Articular chondrocyte of knee joint (primary cell): ENCODE measurements around the gene ACSL1. TPM values are rescaled to one million over a fixed set of nuclear protein-coding genes. Genes with fewer than 3 reads are reported as not detected.

ENCODE experiments used
- small RNA-seq: library from RNA; depleted of rRNA; stranded (forward); fragments of <200 nt; gene quantifications from one replicate; pipeline ENCODE3, GENCODE V24; 2012
- total RNA-seq: library from RNA; depleted of rRNA; stranded (reverse); fragments of >200 nt; gene quantifications from 2 replicates; pipeline ENCODE4 v1.2.3, GENCODE V29; 2012

ACSL1 gene
- total RNA-seq: 27.0 and 31.5 TPM in 2 replicates

DNA sequence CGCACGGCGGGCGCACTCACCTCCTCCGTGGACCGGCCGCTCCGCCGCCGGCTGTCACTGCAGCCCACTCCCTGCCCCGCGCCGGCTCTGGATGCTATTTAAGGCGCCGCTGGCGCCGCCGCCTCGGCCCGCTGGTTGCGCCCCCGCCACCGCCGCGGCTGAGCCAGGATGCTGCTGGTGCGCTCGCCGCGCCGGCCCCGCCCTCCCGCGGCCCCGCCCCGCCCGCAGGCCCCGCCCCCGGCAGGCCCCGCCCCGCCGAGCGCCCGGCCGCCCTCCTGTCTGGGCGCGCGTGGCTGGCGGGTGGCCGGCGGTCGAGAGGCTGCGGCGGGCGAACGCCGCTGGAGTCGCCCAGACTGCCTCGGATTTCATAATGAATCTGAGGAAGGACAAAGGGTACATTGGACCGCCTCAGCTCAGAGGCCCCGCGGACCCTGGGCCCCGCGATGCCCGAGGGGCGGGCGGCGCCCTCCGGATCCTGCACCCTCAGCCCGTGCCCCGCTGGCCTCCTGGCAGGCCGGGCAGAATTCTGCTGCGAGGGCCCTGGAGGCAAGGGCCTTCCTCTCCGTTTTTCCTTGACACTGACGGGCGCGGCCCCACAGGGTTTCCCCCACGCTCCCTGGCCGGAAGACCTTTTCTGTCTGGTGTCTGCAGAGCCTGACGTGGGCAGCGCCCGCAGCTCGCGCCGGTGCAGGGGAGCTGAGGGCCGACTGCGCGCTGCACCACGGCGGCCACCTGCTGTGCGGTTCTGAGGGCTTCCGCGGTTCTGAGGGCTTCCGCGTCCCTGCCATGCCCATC, at the start of gene ACSL1:
Gene ACSL1 (minus strand): TSS at position 73 of the 795 bp plus-strand sequence. CDS start 22,454 bp downstream, outside the sequence.

DNA sequence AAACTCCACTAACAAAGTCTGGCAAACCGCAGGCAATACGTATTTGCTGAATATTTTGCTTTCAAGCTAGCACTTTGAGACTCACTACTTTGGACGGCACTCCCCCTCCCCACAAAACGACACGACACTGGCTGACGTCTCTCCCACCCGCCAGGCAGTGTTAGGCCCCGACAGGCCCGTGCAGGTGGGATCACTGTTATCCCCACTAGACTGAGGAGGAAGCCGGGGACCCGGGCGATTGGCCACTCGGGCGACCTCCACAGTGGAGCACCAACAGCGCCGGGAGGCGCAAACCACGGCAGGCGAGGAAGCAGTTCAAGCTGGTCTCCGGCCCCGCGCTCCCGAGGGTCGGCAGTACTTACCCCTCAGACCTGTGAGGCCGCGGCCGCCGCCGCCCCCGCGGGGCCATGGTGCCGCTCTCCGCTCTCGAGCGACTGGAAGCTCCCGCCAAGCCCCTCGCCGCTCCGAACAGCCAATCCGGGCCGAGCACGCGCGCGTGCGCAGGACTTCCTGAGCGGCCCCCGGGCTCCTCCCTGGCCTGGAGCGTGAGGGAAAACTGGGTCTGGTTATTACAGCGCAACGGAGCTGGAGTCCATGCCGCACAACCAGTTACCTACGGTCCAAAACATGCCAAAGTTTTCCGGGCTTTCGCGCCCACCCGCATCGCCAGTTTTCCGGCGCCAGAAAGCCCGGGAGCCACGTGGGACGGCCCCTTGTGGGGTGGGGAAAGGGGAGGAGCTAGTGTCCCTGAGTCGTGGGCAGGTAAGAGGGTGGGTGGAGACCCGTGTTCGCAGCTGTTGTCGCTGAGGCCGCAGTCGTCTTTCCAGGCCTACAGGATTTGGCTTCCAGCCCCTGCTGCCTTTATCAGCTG, 91.9 kb downstream of the ACSL1 start, which contains the start of gene CENPU:
Gene CENPU (minus strand): TSS at position 443 of the 871 bp plus-strand sequence. CDS start 34 bp downstream, at position 409.

Small RNAs within 50 kb of the gene (small RNA-seq; reads per million reads assigned to genes)
- not detected for gene MIR3945

Other genes starting within 250 kb of the ACSL1 start
- 45.1 and 48.3 TPM in 2 replicates for gene CASP3, start 176.5 kb downstream of the ACSL1 start, total RNA-seq
- gene PRIMPOL, start 176.2 kb downstream of the ACSL1 start, total RNA-seq: 14.2 and 23.6 TPM in 2 replicates
- 13.3 and 15.7 TPM in 2 replicates for gene CENPU, start 91.9 kb downstream of the ACSL1 start, total RNA-seq
- gene HELT, start 192.5 kb upstream of the ACSL1 start, total RNA-seq: not detected in 2 replicates